ENCODE measurements around the gene LHFPL2.

LHFPL2 gene

GRCh38 chr5:78541086-78541654 lies 107.4 kb downstream of the LHFPL2 start:
- no peak for DNase-seq

GRCh38 chr5:78540335-78541085 lies 108.1 kb downstream of the LHFPL2 start:
- no peak for DNase-seq

GRCh38 chr5:78538240-78538850 lies 110.2 kb downstream of the LHFPL2 start:
- DNase-seq = no peak

- peak; percentile 5 for DNase-seq
These were observed 110.8 kb downstream of the LHFPL2 start for GRCh38 chr5:78537821-78538220.

- no peak for DNase-seq
These were observed 111.2 kb downstream of the LHFPL2 start for GRCh38 chr5:78537411-78537810.

- no peak for DNase-seq
These were observed 111.8 kb downstream of the LHFPL2 start for GRCh38 chr5:78536661-78537196.

GRCh38 chr5:78534905-78535200 lies 113.7 kb downstream of the LHFPL2 start:
- DNase-seq = no peak

- DNase-seq = no peak
These were observed 114.2 kb downstream of the LHFPL2 start for GRCh38 chr5:78534148-78534904.

- DNase-seq = no peak
These were observed 115.2 kb downstream of the LHFPL2 start for GRCh38 chr5:78533356-78533755.

GRCh38 chr5:78530342-78531096 lies 118.1 kb downstream of the LHFPL2 start:
- no peak for DNase-seq

GRCh38 chr5:78527925-78528324 lies 120.6 kb downstream of the LHFPL2 start:
- no peak for DNase-seq

GRCh38 chr5:78527054-78527859 lies 121.3 kb downstream of the LHFPL2 start:
- no peak for DNase-seq

GRCh38 chr5:78526049-78526525 lies 122.5 kb downstream of the LHFPL2 start:
- DNase-seq = no peak

GRCh38 chr5:78523314-78524193 lies 125.0 kb downstream of the LHFPL2 start:
- no peak for DNase-seq

GRCh38 chr5:78522476-78523260 lies 125.9 kb downstream of the LHFPL2 start:
- DNase-seq = no peak

GRCh38 chr5:78521455-78521854 lies 127.1 kb downstream of the LHFPL2 start:
- no peak for DNase-seq

GRCh38 chr5:78519198-78519941 lies 129.2 kb downstream of the LHFPL2 start:
- no peak for DNase-seq

GRCh38 chr5:78518365-78519197 lies 130.0 kb downstream of the LHFPL2 start:
- DNase-seq = no peak

Measured in NCI-H345 (cell line).